HL-60 (cell line): Measurements from ENCODE around the gene MYH9.
A peak's percentile ranks its signal among the peaks of the same experiment; 100 is the strongest.

ENCODE experiments used
- DNase-seq, 2 experiments: peaks; one replicate each; pipeline ENCODE4 v3.0.0-alpha.2; 2010 to 2020; ENCODE audit warnings: low read depth in 1 of 2, low spot score in 1 of 2
- H3K27ac ChIP-seq: fragments of 250-450 bp; sonication (Bioruptor Pico); replicated peaks from 2 replicates; pipeline ENCODE4 v1.5.1; 2020; ENCODE audit warnings: mild to moderate bottlenecking, moderate library complexity
- H3K27me3 ChIP-seq: fragments of 250-450 bp; sonication (Bioruptor Pico); 2 replicates; pipeline ENCODE4 v1.5.1; 2021; ENCODE audit warnings: mild to moderate bottlenecking, moderate library complexity; ENCODE audit not compliant: insufficient read depth, poor library complexity, severe bottlenecking
- H3K4me3 ChIP-seq: replicated peaks from 2 replicates; pipeline ENCODE4 v1.5.1; 2011; ENCODE audit warnings: mild to moderate bottlenecking, control low read depth, low read length; ENCODE audit not compliant: insufficient read depth
- GABPA ChIP-seq: IDR thresholded peaks from 2 replicates; pipeline ENCODE4 v1.6.1; 2012; ENCODE audit warnings: low read depth
- POLR2AphosphoS5 ChIP-seq: IDR thresholded peaks from 2 replicates; pipeline ENCODE4 v1.6.1; 2012; ENCODE audit warnings: low read depth
- SPI1 ChIP-seq: IDR thresholded peaks from 2 replicates; pipeline ENCODE4 v1.6.1; 2012; ENCODE audit warnings: low read depth, mild to moderate bottlenecking, borderline replicate concordance
- TF ChIP-seq, protein P1 (sequence below): IDR thresholded peaks from 2 replicates; pipeline ENCODE4 v1.6.1; 2012; ENCODE audit warnings: low read depth; ENCODE audit not compliant: insufficient replicate concordance
- TF ChIP-seq, protein P2 (sequence below): IDR thresholded peaks from one replicate; pipeline ENCODE4 v1.5.1; 2011; ENCODE audit warnings: low read length, control low read depth, inconsistent platforms; ENCODE audit not compliant: insufficient read depth

Gene MYH9

DNA sequence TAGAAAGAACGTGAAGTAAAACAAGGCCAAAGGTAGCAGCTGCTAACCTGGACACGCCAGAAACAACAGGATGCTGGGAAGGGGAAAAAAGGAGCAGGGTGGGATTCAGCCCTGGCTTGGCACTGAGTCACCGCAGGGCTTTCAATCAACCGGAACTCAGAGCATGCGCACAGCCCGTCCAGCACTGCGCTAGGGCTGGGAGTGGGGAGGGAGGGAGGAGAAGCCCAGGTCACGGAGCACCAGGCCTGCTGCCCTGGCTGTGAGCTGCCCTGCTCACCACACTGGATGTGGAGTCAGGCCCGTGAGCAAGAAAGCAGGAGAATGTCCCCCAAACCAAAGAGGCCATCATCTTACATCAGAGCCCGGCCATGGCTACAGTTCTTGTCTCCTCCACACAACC lies 83.3 kb downstream of the MYH9 start:
- no peak for DNase-seq
- Histone ChIP-seq H3K4me3 (no peak overlapping the region), H3K27me3 (no peaks in the 10 kb centered on the region), H3K27ac (no peak overlapping the region)
- TF ChIP-seq POLR2AphosphoS5 (no peak), SPI1 (no peak), GABPA (no peak)
- TF ChIP-seq, protein P1, sequence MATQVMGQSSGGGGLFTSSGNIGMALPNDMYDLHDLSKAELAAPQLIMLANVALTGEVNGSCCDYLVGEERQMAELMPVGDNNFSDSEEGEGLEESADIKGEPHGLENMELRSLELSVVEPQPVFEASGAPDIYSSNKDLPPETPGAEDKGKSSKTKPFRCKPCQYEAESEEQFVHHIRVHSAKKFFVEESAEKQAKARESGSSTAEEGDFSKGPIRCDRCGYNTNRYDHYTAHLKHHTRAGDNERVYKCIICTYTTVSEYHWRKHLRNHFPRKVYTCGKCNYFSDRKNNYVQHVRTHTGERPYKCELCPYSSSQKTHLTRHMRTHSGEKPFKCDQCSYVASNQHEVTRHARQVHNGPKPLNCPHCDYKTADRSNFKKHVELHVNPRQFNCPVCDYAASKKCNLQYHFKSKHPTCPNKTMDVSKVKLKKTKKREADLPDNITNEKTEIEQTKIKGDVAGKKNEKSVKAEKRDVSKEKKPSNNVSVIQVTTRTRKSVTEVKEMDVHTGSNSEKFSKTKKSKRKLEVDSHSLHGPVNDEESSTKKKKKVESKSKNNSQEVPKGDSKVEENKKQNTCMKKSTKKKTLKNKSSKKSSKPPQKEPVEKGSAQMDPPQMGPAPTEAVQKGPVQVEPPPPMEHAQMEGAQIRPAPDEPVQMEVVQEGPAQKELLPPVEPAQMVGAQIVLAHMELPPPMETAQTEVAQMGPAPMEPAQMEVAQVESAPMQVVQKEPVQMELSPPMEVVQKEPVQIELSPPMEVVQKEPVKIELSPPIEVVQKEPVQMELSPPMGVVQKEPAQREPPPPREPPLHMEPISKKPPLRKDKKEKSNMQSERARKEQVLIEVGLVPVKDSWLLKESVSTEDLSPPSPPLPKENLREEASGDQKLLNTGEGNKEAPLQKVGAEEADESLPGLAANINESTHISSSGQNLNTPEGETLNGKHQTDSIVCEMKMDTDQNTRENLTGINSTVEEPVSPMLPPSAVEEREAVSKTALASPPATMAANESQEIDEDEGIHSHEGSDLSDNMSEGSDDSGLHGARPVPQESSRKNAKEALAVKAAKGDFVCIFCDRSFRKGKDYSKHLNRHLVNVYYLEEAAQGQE, result no peak
- TF ChIP-seq, protein P2, sequence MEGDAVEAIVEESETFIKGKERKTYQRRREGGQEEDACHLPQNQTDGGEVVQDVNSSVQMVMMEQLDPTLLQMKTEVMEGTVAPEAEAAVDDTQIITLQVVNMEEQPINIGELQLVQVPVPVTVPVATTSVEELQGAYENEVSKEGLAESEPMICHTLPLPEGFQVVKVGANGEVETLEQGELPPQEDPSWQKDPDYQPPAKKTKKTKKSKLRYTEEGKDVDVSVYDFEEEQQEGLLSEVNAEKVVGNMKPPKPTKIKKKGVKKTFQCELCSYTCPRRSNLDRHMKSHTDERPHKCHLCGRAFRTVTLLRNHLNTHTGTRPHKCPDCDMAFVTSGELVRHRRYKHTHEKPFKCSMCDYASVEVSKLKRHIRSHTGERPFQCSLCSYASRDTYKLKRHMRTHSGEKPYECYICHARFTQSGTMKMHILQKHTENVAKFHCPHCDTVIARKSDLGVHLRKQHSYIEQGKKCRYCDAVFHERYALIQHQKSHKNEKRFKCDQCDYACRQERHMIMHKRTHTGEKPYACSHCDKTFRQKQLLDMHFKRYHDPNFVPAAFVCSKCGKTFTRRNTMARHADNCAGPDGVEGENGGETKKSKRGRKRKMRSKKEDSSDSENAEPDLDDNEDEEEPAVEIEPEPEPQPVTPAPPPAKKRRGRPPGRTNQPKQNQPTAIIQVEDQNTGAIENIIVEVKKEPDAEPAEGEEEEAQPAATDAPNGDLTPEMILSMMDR, result no peak

DNA sequence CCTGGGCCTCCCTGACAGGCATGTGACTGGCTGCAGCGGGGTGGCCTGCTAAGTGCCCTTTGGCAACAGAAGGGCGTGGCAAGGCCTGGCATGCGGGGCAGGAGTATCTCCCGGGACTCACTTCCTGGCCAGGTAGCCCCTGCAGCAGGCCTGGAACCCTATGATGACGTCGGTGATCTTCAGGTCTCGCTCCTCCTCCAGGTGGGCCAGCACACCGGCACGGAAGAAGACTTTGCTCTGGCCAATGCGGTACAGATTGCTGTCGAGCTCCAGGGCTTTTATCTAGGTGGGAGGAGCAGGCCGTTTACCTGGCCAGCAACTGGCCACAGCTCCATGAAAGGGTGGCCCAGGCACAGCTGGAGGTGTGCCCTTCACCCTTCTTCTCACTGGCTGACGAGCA lies 83.9 kb downstream of the MYH9 start:
- no peak overlapping the region for H3K4me3 ChIP-seq
- TF ChIP-seq, protein P2, result no peak
- TF ChIP-seq SPI1, result no peak
- no peak for TF ChIP-seq POLR2AphosphoS5
- H3K27ac ChIP-seq, result no peak overlapping the region

DNA sequence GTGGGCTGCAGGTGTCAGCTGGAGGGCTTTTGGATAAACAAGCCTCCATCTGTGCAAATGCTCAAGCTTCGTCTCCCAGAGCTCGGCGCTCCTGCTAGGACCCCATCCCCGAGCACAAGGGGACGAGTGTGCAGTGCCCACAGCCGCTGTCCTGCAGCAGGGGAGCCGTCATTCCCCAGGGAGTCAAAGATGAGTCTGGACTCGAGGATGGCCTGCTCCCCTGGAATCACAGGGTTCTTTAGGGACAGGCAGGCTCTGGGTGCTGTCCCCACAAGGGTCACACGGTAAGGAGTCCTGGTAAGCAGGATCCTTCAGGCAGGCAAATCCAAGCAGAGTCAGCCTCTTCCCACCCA lies 84.7 kb downstream of the MYH9 start:
- H3K27me3 ChIP-seq, result no peaks in the 10 kb centered on the region
- no peak overlapping the region for H3K4me3 ChIP-seq
- no peak for DNase-seq
- TF ChIP-seq GABPA, result no peak
- TF ChIP-seq SPI1, result no peak
- no peak for TF ChIP-seq POLR2AphosphoS5
- H3K27ac ChIP-seq, result no peak overlapping the region

More for the DNA sequence above, 83.9 kb downstream of the MYH9 start:
- DNase-seq, result no peak
- no peaks in the 10 kb centered on the region for H3K27me3 ChIP-seq

DNA sequence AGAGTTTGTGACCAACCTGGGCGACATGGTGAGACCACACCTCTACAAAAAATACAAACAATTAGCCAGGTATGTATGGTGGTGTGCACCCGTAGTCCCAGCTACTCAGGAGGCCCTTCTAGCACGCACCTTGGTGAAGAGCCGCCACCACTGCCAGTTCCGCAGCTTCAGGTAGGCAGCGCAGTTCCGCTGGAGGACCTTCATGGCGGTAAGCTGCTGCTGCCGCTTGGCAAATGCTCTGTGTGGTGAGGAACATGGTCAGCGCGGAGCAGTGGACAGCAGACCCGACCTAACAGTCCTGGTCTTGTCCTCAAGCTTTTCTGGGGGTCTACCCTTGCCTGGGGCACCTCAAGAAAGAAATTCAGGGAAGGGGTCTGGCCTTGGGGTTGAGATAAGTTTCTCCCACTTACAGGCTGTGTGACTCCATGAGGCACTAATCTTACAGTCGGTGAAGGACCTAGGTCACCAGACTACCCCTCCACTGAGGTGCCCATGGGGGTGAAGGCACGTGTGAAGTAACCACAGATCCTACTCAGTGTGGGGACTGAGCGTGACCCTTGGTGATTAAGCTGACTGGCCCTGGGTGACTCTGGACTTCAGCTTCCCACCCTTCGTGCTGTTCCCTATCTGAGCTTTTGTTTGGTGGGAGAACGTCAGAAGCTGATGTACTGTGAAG lies 85.2 kb downstream of the MYH9 start:
- H3K27me3 ChIP-seq, result no peaks in the 10 kb centered on the region
- 0 out of 2 replicates have a peak, but pooled peaks have one; percentile 23 for TF ChIP-seq POLR2AphosphoS5
- no peak for TF ChIP-seq GABPA
- H3K4me3 ChIP-seq, result no peak overlapping the region
- no peak for DNase-seq
- no peak overlapping the region for H3K27ac ChIP-seq

DNA sequence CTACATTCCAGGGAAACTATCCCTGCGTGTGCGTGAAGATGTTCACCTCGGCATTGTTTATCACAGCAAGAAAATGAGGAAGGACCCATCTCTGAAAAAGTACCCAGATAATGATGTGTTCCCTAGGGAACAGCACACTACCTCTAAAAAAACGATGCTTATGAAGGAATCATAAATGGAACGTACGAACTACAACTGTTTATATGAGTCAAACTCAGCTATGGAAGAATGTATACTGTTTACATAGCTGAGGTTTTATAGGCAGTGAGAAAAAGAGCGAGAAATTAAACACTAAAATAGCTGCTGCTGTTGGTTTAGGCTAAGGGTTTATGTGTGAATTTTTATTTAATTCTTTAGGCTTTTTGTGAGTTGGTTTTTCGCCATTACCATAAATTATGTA lies 85.9 kb downstream of the MYH9 start:
- no peaks in the 10 kb centered on the region for H3K27me3 ChIP-seq
- DNase-seq, result no peak
- H3K4me3 ChIP-seq, result no peak overlapping the region
- H3K27ac ChIP-seq, result no peak overlapping the region
- TF ChIP-seq SPI1 (no peak), POLR2AphosphoS5 (no peak), GABPA (no peak)
- TF ChIP-seq, protein P1, result no peak
- TF ChIP-seq, protein P2, result no peak
